ENCODE measurements around the gene ARHGAP12.
"Not testable (repeated sequence)": the region's sequence is repeated elsewhere in the genome, so short reads cannot be mapped to it uniquely, and the experiment has no call there.

Gene ARHGAP12

DNA sequence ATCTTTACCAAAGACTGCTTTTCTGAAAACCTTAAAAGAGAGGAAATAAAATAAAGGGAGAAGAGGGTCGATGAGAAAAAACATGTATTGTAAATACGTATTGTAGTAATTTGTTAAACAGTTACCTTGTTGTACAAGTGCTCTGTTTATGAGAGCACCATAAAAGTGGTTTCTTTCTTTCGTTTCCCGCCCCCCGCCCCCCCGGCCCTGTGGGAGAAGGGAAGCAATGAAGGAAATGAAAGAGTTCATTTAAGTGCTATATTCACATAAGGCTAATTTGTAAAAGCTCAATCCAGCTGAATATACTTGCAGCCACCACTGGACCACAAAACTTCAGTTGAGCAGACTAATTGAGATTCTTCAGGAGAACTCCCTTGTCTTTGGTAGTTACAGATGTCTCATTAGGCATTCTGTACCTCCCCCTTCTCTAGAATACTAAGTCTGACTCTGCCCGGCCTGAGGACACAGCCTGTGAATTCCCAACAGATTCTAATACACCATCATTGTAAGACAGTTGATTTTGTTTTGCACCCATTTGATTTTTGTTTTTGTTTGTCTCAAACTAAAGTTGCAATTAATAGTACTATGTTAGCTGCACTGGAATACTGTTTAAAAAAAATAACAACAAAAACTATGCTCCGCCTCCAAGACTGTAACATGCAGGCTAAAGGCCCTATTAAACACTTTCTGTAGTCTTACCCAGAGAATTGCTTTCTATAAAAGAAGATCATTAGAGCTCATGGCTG is 124.9 kb downstream of the ARHGAP12 start:
- peaks cover 10% of the 10 kb centered on the region for H3K36me3 Mint-ChIP-seq
- H3K4me1 Mint-ChIP-seq: peaks cover 7% of the 10 kb centered on the region
- no peaks in the 10 kb centered on the region for H3K9me3 Mint-ChIP-seq
- H3K4me3 Mint-ChIP-seq: no peak overlapping the region
- no peak overlapping the region for H3K27ac Mint-ChIP-seq
- H3K27me3 Mint-ChIP-seq: no peaks in the 10 kb centered on the region

DNA sequence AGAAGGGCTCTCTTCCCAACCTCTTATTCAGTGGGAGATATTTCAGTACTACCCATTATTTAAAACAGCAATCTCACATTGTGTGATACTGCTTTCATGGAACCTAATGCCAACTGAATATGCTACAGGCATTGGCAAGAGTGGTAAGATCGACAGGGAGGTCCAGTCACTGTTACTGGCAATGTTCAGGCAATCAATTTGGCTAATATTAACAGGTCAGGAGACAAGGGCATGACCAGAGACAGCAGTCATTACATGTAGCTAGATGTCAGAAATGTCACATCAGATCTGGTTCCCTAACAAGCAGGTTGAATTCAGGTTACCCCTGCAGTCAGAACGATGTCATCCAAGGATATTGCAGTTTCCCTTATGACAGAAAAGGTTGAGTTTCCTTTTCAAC is 129.4 kb downstream of the ARHGAP12 start:
- Mint-ChIP-seq H3K27me3 (no peaks in the 10 kb centered on the region), H3K4me3 (no peak overlapping the region), H3K9me3 (no peaks in the 10 kb centered on the region), H3K36me3 (peaks cover 4% of the 10 kb centered on the region), H3K4me1 (no peaks in the 10 kb centered on the region), H3K27ac (no peak overlapping the region)

DNA sequence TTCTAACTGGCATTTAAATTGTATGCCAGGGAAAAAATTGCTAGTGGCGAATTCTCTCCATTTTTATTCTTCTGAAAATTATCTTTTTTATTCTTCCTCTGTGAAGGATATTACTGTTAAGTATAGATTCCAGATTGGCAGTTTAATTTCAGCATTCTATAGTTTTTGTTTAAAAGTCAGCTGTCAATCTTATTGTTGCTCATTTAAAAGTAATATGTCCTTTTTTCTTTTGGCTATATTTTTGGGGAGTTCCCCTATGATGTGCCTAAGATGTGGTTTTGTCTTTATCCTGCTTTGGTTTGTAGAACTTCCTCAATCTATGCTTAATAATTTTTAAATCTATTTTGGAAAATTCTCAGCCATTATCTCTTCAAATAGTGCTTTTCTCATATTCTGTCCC is 135.9 kb downstream of the ARHGAP12 start:
- H3K27me3 Mint-ChIP-seq: no peaks in the 10 kb centered on the region
- H3K36me3 Mint-ChIP-seq: no peaks in the 10 kb centered on the region
- no peak overlapping the region for H3K4me3 Mint-ChIP-seq
- peaks cover 5% of the 10 kb centered on the region for H3K9me3 Mint-ChIP-seq
- H3K4me1 Mint-ChIP-seq: peaks cover 13% of the 10 kb centered on the region
- H3K27ac Mint-ChIP-seq: no peak overlapping the region

DNA sequence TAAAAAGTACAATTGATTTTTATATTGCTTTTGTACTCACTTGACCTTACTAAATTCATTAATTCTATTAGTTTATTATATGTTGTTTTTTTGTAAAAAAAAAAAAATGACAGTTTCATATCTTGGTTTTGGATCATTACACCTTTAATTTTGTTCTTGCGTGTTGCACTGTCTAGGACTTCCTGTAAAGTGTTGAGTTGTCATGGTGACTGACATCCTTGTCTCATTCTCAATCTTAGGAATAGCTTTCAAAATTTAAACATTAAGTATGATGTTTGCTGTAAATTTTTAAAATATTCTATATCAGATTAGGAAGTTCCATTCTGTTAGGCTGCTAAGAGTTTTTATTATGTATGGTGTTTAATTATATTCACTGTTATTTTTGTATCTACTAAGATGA is 139.1 kb downstream of the ARHGAP12 start:
- Mint-ChIP-seq H3K4me1 (peaks cover 13% of the 10 kb centered on the region), H3K27ac (no peak overlapping the region), H3K9me3 (peaks cover 5% of the 10 kb centered on the region)

DNA sequence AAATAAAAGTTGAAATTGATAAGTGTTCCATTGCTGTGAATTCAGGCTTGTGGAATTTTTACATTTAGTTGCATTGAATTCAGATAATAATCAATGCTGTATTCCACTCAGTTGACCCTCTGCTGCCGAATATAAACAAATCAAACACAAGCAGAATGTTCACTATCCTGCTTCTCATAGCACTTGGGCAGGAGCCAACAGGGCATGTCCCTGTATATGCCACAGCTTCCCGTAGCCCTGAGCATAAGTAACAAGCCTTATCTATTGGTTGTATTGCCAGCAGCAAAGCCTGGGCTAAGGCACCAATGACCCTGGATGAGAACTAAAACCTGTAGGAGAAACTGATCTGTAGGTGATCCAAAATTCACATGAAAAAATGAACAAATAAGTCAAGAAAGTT is 145.9 kb downstream of the ARHGAP12 start:
- Mint-ChIP-seq H3K36me3 (no peaks in the 10 kb centered on the region), H3K4me1 (no peaks in the 10 kb centered on the region), H3K4me3 (no peak overlapping the region), H3K9me3 (no peaks in the 10 kb centered on the region), H3K27me3 (no peaks in the 10 kb centered on the region), H3K27ac (no peak overlapping the region)

More for the DNA sequence above, 139.1 kb downstream of the ARHGAP12 start:
- Mint-ChIP-seq H3K36me3 (no peaks in the 10 kb centered on the region), H3K27me3 (no peaks in the 10 kb centered on the region), H3K4me3 (no peak overlapping the region)

DNA sequence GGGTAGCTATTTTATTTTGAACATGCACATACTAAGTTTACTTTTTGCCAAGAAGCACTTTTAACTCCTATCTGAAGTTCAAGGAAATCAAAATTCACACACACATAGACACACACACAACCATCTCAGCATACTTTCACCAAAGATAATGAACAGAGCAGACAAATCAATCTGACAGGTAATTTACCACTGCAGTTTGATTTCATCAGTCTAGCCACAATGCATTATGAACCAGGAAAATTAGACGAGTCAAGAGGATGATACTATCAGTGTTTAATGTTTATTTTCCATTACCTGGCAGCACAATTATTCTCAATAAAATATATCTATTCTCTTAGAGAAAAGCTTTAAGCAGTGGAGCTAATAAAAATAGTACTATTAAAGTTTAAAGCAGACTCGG is 147.9 kb downstream of the ARHGAP12 start:
- Mint-ChIP-seq H3K27me3 (no peaks in the 10 kb centered on the region), H3K36me3 (no peaks in the 10 kb centered on the region), H3K4me1 (no peaks in the 10 kb centered on the region), H3K4me3 (no peak overlapping the region), H3K9me3 (no peaks in the 10 kb centered on the region), H3K27ac (no peak overlapping the region)

DNA sequence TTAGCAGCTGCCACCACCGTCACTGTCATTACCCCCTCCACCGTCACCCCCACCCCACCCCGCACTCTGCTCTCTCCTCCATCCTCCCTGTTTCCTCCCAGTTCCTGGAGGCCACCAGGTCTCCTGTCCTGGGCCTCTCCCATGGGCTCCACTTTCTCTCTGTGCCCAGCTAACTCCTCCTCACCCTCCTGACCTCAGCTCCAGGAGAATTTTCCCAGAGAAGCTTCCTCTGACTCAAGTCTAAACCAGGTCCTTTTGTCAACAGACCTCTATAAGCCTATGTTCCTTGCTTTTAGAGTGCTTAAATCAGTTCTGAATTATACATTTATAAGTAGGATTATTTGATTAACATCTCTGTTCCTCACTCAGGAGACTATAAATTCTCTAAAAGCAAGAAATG is 150.0 kb downstream of the ARHGAP12 start:
- no peak overlapping the region for H3K4me3 Mint-ChIP-seq
- H3K4me1 Mint-ChIP-seq: no peaks in the 10 kb centered on the region
- H3K9me3 Mint-ChIP-seq: no peaks in the 10 kb centered on the region
- H3K36me3 Mint-ChIP-seq: no peaks in the 10 kb centered on the region
- H3K27ac Mint-ChIP-seq: no peak overlapping the region
- no peaks in the 10 kb centered on the region for H3K27me3 Mint-ChIP-seq

DNA sequence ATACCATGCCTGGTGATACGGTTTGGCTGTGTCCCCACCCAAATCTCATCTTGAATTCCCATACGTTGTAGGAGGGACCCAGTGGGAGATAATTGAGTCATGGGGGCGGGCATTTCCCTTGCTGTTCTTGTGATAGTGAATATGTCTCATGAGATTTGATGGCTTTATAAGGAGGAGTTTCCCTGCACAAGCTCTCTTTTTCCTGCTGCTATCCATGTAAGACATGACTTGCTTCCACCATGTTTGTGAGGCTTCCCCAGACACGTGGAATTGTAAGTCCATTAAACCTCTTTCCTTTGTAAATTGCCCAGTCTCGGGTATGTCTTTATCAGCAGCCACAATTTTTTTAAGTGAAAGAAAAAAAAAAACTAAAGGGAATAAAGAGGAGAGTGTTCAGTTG is 152.5 kb downstream of the ARHGAP12 start:
- Mint-ChIP-seq H3K36me3 (no peaks in the 10 kb centered on the region), H3K4me3 (no peak overlapping the region), H3K27ac (no peak overlapping the region), H3K27me3 (no peaks in the 10 kb centered on the region), H3K9me3 (no peaks in the 10 kb centered on the region), H3K4me1 (no peaks in the 10 kb centered on the region)

DNA sequence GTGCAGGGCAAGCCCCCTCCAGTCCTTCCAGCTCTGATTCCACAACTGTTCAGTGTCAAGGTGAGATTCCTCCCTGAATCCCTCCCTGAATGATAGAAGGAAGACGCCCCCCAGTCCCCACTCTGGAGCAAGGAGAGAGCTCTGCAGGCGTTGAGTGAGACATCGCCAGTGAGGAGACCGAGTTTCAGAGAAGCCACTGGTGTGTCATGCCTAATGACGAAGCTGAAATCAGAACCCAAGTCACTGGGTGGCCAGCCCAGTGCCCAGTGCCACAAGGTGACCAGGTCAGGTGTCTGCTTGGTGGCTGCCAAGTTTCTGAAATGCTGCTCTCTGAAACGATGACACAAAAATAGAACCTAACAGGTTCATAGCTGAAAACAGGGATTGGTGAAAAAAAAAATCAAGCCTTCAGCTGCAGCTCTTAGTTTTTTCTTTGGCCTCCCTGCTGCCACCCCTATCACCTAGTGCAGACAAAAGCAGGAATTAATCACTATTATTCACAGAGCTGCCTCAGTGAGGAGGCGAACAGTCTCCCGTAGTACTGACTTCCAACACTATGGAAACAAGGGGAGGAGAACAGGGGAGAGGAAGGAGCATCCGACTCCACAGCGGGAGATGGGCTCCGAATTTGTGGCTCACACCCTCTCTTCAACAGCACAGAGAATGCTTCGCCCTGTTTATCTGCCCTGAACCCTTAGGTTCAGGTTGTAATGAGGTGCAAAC is 153.5 kb downstream of the ARHGAP12 start:
- H3K4me3 Mint-ChIP-seq: no peak overlapping the region

DNA sequence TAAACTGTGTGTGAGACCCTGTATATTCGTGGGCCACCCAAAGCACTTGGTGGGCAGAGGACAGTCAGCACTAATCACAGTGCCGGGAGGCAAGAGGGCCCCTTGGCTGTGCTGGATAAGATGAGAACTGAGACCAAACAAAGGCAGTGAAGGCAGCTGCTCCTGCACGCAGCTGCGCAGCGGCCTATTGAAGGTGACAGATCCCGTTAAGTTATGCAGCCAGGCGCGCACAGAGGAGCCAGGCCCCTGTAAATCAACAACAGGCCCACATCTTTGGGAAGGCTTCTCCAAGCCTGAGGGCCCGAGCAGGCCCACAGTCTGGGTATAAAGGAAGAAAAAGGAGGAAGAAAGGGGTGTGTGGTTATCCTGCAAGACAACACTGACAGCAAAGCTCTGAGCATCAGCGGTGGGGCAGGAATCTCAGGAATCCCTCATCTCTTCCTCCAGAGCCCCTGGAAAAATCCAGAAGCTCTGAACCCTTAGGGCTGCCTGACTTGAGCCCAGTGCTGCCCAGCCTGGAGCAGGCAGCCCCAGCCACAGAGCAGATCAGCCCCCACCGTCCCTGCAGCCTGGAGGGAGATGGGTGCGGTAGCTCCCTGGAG is 154.2 kb downstream of the ARHGAP12 start:
- Mint-ChIP-seq H3K27ac (no peak overlapping the region), H3K4me3 (no peak overlapping the region), H3K4me1 (peaks cover 8% of the 10 kb centered on the region), H3K36me3 (no peaks in the 10 kb centered on the region), H3K27me3 (no peaks in the 10 kb centered on the region), H3K9me3 (no peaks in the 10 kb centered on the region)

More for the DNA sequence above, 153.5 kb downstream of the ARHGAP12 start:
- H3K9me3 Mint-ChIP-seq: no peaks in the 10 kb centered on the region
- no peaks in the 10 kb centered on the region for H3K36me3 Mint-ChIP-seq
- peaks cover 5% of the 10 kb centered on the region for H3K4me1 Mint-ChIP-seq
- no peak overlapping the region for H3K27ac Mint-ChIP-seq
- H3K27me3 Mint-ChIP-seq: no peaks in the 10 kb centered on the region

DNA sequence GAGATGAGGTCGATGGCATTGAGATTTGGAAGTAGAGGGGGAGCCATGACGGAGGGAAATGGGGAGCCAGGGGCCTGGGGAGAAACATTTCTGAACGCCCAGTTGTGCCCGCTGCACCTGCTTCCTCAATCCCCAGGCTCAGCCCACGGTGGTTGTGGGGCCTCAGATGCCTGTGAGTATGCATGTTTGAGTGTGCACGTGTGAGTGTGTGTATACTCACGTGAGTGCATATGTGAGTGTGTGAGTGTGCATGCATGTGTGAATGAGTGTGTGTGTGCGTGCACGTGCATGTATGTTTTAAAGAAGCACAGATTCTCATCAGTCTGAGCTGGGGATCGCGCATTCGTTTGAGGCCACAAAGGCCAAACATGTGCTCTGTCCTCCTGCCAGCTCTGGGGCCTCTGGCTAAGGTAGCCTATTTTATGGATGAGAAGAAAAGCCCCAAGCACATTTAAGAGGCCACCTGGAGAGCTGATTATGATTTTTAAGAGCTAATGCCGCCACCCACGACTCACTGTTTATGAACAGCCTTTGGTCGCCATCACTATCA is 154.8 kb downstream of the ARHGAP12 start:
- Mint-ChIP-seq H3K36me3 (no peaks in the 10 kb centered on the region), H3K27ac (no peak overlapping the region), H3K9me3 (no peaks in the 10 kb centered on the region), H3K4me1 (peaks cover 12% of the 10 kb centered on the region), H3K4me3 (no peak overlapping the region), H3K27me3 (no peaks in the 10 kb centered on the region)

DNA sequence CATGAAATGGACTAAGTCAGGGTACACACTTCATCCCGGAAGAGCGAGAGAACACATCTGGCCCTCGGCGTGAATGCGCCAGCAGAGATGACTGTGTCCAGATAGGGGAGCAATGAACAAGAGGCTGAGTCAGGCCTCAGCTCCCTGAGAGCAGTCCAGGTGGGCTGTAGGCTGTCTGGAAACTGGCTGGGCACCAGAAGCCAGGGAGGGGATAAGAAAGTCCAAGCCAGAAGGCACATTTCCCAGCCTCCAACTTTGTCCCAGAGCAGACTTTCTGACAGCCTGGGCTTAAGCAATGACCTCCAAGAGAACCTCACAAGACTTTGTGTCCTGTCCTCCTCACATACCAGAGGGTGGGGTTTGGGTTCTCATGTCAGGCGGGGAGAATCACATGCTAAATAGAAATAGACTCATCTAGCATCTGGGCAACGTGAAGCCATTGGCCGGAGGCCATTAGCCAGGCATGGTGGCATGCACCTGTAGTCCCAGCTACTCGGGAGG is 157.2 kb downstream of the ARHGAP12 start:
- Mint-ChIP-seq H3K9me3 (no peaks in the 10 kb centered on the region), H3K27me3 (no peaks in the 10 kb centered on the region), H3K4me3 (no peak overlapping the region), H3K36me3 (no peaks in the 10 kb centered on the region), H3K4me1 (peaks cover 17% of the 10 kb centered on the region), H3K27ac (no peak overlapping the region)

DNA sequence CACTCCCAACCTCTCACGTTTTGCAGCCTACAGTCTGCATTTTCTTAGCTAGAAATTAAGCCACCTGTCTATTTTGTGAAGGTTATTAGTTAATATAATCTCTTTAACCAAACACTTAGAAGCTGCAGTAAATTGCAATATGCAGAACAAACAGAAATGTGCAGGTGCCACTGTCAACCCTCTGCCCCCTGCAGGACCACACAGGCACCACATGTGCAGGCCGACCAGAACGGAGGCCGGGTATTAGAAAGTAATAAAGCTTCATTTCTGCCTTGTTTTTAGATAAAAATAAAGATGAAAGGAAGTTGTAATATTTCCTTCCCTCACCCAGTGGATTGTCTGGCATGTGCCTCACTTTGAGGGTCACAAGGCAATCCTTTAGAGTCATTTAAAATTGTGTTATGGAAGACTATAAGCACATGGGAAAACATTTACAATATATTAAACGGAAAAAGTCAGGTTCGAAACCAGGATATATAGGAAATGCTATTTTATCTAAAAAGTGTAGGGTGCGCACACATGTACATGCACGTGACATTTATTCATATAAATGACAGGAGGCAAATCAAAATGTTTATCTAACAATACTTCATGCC is 158.2 kb downstream of the ARHGAP12 start:
- no peak overlapping the region for H3K4me3 Mint-ChIP-seq
- peak overlapping the region; percentile 51 for H3K27ac Mint-ChIP-seq
- peaks cover 17% of the 10 kb centered on the region for H3K4me1 Mint-ChIP-seq
- H3K27me3 Mint-ChIP-seq: no peaks in the 10 kb centered on the region
- H3K9me3 Mint-ChIP-seq: no peaks in the 10 kb centered on the region
- no peaks in the 10 kb centered on the region for H3K36me3 Mint-ChIP-seq

DNA sequence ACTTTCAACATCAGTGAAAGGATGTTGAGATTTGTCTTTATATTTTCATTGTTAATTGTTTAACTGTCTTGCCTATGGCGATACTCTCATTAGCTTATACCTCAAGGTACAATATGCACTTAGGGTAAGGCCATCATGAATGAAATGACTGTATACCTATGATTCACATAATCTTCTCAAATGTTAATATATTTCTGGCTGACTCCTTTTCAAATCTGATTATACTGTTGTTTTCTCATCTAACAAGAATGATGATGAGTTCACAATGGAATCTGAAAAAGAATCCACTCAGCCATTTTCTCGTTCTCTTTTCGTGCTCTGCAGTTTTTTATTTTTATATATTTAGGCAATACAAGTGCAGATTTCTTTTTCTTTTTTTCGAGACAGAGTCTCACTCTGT is 159.1 kb downstream of the ARHGAP12 start:
- Mint-ChIP-seq H3K4me1 (peaks cover 17% of the 10 kb centered on the region), H3K27me3 (no peaks in the 10 kb centered on the region), H3K27ac (no peak overlapping the region), H3K4me3 (no peak overlapping the region), H3K36me3 (no peaks in the 10 kb centered on the region), H3K9me3 (no peaks in the 10 kb centered on the region)

DNA sequence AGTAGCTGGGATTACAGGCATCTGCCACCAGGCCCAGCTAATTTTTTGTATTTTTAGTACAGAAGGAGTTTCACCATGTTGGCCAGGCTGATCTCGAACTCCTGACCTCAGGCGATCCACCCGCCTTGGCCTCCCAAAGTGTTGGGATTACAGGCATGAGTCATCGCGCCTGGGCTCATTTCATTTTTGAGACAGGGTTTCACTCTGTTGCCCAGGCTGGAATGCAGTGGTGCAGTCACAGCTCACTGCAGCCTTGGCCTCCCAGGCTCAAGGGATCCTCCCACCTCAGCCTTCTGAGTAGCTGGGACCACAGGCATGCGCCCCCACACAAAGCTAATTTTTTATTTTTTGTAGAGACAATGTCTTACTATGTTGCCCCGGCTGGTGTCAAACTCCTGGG is 159.7 kb downstream of the ARHGAP12 start:
- H3K27me3 Mint-ChIP-seq, H3K27ac Mint-ChIP-seq, H3K4me3 Mint-ChIP-seq, H3K9me3 Mint-ChIP-seq, H3K36me3 Mint-ChIP-seq: not testable (repeated sequence)
- H3K4me1 Mint-ChIP-seq: peaks cover 17% of the 10 kb centered on the region
